COLO668 (cell line): ENCODE results near the gene CRP.
"Not testable (repeated sequence)": the region's sequence is repeated elsewhere in the genome, so short reads cannot be mapped to it uniquely, and the experiment has no call there.

Experiments
- DNase-seq: peaks from one replicate; lab custom pipeline; 2025; ENCODE audit not compliant: unreplicated experiment; lab: John Stamatoyannopoulos, UW

The CRP gene

GRCh38 chr1:159700312-159700711, 14.1 kb downstream of the CRP start:
- DNase-seq, result no peak

DNA sequence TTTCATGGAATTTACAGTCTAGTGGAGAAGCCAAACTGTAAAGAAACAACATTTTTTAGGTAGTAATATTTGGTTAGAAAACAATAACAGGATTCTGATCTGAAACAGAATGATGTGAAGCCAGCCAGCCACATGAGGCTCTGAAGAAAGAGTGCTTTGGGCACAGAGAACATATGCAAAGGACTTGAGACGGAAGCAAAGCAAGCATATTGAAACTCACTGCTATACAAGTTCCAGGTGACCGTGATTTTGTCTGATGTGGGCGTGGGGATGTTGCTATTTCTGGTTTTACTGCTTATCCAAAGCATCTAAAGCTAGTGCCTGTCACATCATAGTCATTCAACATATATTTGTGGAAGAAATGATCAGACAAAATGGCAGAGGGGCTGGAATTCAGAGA, 14.7 kb downstream of the CRP start:
- no peak for DNase-seq

GRCh38 chr1:159699246-159699645, 15.1 kb downstream of the CRP start:
- no peak for DNase-seq

- DNase-seq, result no peak
Measured at GRCh38 chr1:159687511-159687910, 26.9 kb downstream of the CRP start.

DNA sequence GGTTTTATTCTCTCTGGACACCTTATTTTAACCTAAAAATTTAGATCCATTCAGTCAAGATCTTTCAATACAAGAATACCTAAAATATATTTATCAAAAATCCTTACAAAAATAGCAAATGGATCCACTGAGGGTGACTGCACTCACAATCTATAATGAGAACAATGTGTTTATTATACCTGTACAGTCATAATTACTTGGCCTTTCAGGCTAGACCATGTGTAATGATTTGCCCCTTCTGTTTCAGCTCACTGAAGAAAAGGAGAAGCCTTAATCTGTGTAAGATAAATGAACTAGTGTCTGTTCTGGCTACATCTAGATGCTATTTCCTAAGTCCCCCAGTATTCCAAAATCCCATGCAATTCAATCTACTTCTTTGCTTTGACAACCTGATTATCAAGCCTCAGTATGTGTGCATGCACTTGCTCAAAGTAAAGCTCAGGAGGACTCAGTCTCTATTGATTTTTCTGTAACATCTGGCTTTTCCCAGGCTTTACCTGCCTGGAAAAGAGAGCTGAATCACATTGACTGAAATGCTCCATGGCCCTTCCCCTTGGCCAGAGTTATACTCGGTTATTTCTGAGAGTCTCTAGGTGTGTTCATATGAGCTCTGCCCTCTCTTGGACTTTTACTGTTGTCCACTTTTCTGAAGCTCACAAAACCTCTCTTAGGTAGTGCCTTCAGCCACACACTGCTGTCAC, 27.6 kb downstream of the CRP start:
- DNase-seq, result no peak

- DNase-seq, result no peak
Measured at GRCh38 chr1:159678939-159679338, 35.5 kb downstream of the CRP start.

GRCh38 chr1:159675046-159675445, 39.3 kb downstream of the CRP start:
- DNase-seq, result no peak

- DNase-seq, result not testable (repeated sequence)
Measured at GRCh38 chr1:159672390-159672789, 42.0 kb downstream of the CRP start.

GRCh38 chr1:159669338-159669737, 45.1 kb downstream of the CRP start:
- no peak for DNase-seq

DNA sequence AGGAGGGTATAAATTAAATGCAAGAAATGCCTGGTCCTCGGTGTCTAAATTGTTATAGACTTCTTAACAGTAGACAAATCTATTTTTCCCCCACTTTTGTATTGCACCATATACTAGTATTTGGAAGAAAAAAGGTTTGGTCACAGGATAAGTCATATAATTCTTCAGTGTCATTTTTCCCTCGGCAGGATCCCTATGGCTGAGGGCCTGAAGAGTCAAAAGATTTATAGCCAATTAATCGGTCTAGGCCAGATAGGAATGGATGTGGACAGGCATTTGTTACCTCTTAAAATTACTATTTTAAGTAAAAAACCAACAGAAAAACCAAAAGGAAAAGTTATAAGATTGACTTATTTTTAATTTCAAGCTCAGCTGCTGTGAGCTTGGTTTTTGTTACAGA, 45.6 kb downstream of the CRP start:
- no peak for DNase-seq

- no peak for DNase-seq
Measured at GRCh38 chr1:159664247-159664646, 50.1 kb downstream of the CRP start.

DNA sequence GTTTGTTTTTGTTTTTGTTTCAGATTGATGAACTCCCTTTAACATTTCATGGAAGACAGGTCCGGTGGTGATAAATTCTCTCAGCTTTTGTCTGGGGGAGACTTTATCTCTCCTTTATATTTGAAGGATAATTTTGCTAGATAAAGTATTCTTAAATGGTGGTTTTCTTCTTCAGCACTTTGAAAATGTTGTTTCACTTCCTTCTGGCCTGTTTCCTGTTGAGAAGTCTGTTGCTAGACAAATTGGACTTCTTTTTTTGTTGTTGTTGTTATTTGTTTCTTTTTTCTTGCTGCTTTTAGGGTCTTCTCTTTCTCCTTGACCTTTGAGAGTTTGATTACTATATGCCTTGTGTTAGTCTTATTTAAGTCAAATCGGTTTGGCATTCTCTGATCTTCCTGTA, 50.8 kb downstream of the CRP start:
- no peak for DNase-seq
